Prostate gland (tissue), 2 donors: ENCODE results near the gene IFNG.

Experiments
- POLR2AphosphoS5 ChIP-seq: sonication (generic); formaldehyde crosslinking; IDR thresholded peaks from one replicate; pipeline ENCODE4 v1.6.1; 2017; ENCODE audit warnings: antibody characterized with exemption
- TF ChIP-seq, protein P1 (sequence below), 4 experiments: fragments of 200-600 bp in 2 of 4; fragments of 450-650 bp in 2 of 4; sonication (generic) in 2 of 4; IDR thresholded peaks; 1 replicate in 3 of 4; 2 replicates in 1 of 4; pipeline ENCODE4 v1.5.1; 2016 to 2019; ENCODE audit warnings: antibody characterized with exemption in 4 of 4, mild to moderate bottlenecking in 2 of 4, moderate library complexity in 2 of 4

DNA sequence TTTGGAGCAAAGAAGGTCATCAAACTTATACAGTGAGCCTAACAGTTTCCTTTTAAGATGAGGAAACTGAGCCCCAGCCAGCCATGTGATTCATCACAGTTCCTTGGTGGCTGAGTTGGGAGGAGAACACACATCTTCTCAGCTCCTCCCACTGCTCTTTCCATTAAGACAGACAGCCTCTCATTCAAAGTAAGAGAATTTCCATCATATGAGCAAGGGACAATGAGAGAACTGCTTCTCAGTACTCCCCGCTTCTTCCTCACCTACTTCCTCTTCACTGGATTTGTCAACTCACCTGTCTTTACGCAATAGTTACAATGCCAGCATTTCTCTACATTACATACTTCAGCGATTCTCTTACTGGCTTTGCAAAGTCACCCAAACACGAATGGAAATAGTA lies 2.2 kb downstream of the IFNG start:
- TF ChIP-seq, protein P1, sequence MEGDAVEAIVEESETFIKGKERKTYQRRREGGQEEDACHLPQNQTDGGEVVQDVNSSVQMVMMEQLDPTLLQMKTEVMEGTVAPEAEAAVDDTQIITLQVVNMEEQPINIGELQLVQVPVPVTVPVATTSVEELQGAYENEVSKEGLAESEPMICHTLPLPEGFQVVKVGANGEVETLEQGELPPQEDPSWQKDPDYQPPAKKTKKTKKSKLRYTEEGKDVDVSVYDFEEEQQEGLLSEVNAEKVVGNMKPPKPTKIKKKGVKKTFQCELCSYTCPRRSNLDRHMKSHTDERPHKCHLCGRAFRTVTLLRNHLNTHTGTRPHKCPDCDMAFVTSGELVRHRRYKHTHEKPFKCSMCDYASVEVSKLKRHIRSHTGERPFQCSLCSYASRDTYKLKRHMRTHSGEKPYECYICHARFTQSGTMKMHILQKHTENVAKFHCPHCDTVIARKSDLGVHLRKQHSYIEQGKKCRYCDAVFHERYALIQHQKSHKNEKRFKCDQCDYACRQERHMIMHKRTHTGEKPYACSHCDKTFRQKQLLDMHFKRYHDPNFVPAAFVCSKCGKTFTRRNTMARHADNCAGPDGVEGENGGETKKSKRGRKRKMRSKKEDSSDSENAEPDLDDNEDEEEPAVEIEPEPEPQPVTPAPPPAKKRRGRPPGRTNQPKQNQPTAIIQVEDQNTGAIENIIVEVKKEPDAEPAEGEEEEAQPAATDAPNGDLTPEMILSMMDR (IDR thresholded peaks at IDR 0.05): no peak
- TF ChIP-seq POLR2AphosphoS5: no peak
